H1 (cell line): ENCODE data around the gene BGLAP. TPM values are rescaled to one million over a fixed set of nuclear protein-coding genes. Genes with fewer than 3 reads are reported as not detected.

Experiments
- CHD2 ChIP-seq: IDR thresholded peaks from 2 replicates; pipeline ENCODE4 v1.6.1; 2012; ENCODE audit warnings: low read length, improper control_type of control experiment
- CHD7 ChIP-seq: fragments of 300-600 bp; sonication (generic); IDR thresholded peaks from 2 replicates; pipeline ENCODE4 v1.7.1; 2012; ENCODE audit warnings: low read length, moderate library complexity, mild to moderate bottlenecking, inconsistent platforms; ENCODE audit not compliant: insufficient replicate concordance
- HDAC2 ChIP-seq, 2 experiments: fragments of 300-600 bp in 1 of 2; sonication (generic) in 1 of 2; IDR thresholded peaks; 2 replicates each; pipeline ENCODE4 v1.6.1; 2011 to 2012; ENCODE audit warnings: low read depth in 2 of 2, low read length in 2 of 2, mild to moderate bottlenecking in 2 of 2, moderate library complexity in 2 of 2, borderline replicate concordance in 1 of 2, inconsistent platforms in 1 of 2
- NANOG ChIP-seq: IDR thresholded peaks from 2 replicates; pipeline ENCODE4 v1.6.1; 2011; ENCODE audit warnings: low read length, low read depth, mild to moderate bottlenecking, inconsistent platforms; ENCODE audit not compliant: insufficient read depth, poor library complexity, severe bottlenecking
- RNF2 ChIP-seq: fragments of 200-900, 300-1000 bp; sonication (generic); IDR thresholded peaks from 2 replicates; pipeline ENCODE4 v1.7.1; 2016; ENCODE audit warnings: borderline replicate concordance, low read depth, mild to moderate bottlenecking, antibody characterized with exemption, low read length; ENCODE audit not compliant: poor library complexity, severe bottlenecking; ENCODE audit errors: missing control alignments
- TBP ChIP-seq: IDR thresholded peaks from 2 replicates; pipeline ENCODE4 v1.6.1; 2011; ENCODE audit warnings: low read depth, low read length, improper control_type of control experiment
- ZNF274 ChIP-seq: IDR thresholded peaks from 2 replicates; pipeline ENCODE4 v1.7.0; 2012; ENCODE audit warnings: low read length, borderline replicate concordance; ENCODE audit errors: extremely low read depth
- polyA plus RNA-seq, 7 experiments: library from polyadenylated mRNA; depleted of rRNA in 3 of 7; stranded (reverse) in 5 of 7; unstranded in 2 of 7; fragments of >200 nt in 5 of 7; fragments of 200-250 nt in 2 of 7; gene quantifications; 1 replicate in 5 of 7; 2 replicates in 1 of 7; 4 replicates in 1 of 7; pipeline versions ENCODE4 v1.2.1 to v1.2.3, GENCODE V29; 2011 to 2013; ENCODE audit warnings: missing spikeins in 2 of 7, mixed read lengths in 2 of 7
- total RNA-seq: library from RNA; stranded (reverse); fragmentation: NEBNext Ultra II Directional; extraction: Animal tissue kit (Norgen Biotek cat#: 25700); gene quantifications from 2 replicates; pipeline ENCODE4 v1.2.1, GENCODE V29; 2021

BGLAP gene
- total and polyA plus RNA-seq, 2 of the 8 experiments (the other 6 are each of a cell fraction or from before 2014, with no cell fraction given), result 1.2 to 1.5 TPM

GRCh38 chr1:156226116-156226538, 15.9 kb upstream of the BGLAP start (continued):
- no peak for TF ChIP-seq CHD7
- no peak for TF ChIP-seq NANOG
- TF ChIP-seq CHD2, result no peak
- TF ChIP-seq RNF2, result no peak
- TF ChIP-seq ZNF274, result no peak
- TF ChIP-seq HDAC2 (IDR thresholded peaks at IDR 0.05; ENCODE audit: borderline replicate concordance in 1 of 2, low read depth in 2 of 2, low read length in 2 of 2), result no peak
- TF ChIP-seq TBP, result no peak
